GM19324 (cell line): ENCODE data around the gene MANEA.
"Not testable (repeated sequence)": the region's sequence is repeated elsewhere in the genome, so short reads cannot be mapped to it uniquely, and the experiment has no call there.

Experiments
- ATAC-seq: cut with Tn5 transposase; IDR thresholded peaks from one replicate; pipeline ENCODE4 v1.9.1; 2021; ENCODE audit warnings: mild to moderate bottlenecking, moderate library complexity; ENCODE audit not compliant: unreplicated experiment, low FRiP score

Gene MANEA, protein sequence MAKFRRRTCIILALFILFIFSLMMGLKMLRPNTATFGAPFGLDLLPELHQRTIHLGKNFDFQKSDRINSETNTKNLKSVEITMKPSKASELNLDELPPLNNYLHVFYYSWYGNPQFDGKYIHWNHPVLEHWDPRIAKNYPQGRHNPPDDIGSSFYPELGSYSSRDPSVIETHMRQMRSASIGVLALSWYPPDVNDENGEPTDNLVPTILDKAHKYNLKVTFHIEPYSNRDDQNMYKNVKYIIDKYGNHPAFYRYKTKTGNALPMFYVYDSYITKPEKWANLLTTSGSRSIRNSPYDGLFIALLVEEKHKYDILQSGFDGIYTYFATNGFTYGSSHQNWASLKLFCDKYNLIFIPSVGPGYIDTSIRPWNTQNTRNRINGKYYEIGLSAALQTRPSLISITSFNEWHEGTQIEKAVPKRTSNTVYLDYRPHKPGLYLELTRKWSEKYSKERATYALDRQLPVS

DNA sequence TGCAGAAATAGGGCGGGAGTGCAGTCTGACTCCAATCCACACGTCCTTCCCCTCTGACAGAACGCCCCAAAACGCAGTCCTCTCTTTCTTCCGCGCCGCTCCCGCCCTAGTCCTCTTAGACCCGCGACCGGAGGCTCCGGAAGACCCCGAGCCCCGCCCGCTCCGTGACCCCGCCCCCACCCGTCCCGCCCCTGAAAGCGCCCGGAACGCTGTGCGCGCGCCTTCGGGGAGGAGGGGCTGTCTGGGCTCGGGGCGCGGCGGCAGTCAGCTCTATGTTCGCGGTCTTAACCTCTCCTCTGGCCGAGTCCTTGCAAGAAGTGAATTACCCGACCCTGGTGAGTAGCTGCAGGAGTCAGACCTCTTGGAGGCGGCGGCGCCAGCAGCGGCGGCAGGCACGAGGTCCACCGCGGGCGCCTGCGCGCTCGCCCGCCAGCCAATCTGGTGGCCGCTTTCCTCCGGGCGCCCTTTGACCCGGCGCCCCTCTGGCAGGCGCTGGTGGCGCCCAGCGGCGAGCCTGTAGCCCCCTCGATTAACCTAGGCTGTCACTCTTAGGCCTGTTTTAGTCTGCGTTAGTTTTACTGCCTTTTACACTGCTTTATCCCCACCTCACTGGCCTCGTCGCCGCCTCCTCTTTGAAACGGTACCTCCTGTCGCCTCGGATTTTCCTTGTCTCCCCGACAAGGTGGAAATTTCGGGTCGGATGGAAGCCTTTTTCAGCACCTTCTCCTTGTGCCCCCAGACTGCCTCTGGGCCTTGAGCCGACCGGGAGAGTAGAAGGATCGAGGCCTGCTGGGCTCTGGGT, at the start of gene MANEA:
TSS of gene MANEA (plus strand) at position 232 of the 802 bp plus-strand sequence. CDS start 8,905 bp downstream, outside the sequence.
- peak; percentile 85 for ATAC-seq

DNA sequence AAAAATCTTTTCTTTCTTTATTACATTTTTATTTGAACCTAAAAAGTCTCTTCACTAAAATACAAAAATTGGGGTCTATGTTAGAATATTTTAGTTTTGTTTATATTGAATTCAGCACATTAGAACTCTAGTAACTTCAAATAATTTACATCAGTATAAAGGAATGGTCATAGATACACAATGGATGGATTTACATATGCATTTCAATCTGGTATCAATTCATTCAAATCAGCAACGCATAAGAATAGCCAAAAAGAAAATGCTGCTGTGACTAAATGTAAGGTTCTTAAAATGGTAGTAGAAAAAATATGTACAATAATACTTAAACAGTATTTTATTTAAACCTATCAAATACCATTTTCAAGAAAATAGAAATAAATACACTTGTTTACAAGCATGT, 47.6 kb upstream of the MANEA start:
- ATAC-seq, result no peak

DNA sequence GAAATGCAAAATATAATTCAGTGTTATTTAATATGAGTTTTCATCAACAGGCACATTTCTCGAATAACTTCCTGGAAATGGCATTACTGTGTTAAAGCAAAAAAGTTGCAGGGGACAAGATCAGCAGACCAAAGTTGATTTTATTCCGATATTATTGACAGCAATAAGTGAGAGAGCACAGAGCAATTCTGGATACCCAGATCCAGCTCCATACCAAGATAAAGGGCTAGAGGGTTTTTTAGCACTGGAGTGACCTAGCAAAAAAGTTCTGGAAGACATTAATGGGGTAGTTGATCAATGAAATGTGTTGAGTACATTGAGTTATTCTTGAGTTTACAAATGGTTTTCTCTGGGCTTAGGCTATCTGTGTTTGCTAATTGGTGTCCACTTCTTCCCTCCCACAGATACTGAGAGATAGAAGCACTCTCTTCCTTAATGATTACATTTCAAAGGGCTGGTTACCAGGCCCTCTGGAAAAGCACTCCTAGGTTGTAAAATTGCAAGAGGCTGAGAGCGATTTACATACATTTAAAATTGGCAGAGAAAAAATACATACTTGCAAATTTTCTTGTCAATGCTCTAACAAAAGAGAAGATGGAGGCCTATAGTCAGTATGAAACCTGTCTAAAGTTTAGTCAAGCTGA, 47.0 kb upstream of the MANEA start:
- ATAC-seq, result no peak

DNA sequence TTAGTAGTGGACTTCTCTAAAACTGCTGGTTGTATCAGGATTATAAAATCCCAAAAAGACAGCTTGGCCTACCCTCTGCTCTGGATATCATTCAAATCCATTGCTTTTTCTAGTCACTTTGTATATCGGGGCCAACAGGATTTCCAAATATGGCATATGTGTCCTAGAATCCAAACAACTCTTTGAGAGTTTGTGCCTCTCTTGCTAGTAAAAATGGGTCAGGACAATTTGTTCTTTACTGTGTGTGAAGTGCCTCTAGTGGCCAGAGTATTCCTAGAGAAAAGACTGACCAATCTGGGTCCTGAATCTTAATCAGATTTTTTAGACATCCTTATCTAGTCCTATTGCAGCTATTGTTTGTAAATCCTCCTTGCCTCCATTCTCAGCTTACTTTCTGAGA, 33.5 kb upstream of the MANEA start:
- no peak for ATAC-seq

DNA sequence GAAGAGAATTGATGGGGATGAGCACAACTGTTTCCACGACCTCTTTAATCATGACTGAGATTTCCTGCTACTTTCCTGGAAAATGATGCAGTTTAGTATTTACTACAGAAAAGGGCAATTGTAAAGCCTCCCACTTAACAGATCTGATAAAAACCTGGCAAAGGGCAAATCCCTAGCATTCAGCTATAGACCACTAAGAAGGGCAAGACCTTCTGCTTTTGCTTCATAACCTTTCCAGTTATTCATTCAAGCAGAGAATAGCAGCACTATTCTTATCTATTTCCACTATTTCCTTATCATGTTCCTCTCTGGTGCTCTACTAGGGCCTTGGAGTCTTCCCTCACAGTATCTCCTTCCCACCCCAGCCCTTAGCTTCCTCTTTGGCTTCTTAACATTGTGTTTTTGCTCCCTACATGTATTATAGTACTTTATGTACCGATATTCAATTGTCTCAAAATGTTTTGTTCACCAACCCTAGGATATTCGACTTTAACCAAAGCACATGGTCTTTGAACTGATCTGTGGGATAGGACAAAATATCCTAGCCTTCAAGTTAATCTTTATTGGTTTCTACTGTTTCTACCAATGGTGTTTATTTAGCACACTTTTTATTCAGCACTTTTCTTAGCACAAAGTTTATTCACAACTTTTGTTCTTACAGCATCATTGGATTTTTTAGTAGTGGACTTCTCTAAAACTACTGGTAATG, 32.7 kb upstream of the MANEA start:
- no peak for ATAC-seq

DNA sequence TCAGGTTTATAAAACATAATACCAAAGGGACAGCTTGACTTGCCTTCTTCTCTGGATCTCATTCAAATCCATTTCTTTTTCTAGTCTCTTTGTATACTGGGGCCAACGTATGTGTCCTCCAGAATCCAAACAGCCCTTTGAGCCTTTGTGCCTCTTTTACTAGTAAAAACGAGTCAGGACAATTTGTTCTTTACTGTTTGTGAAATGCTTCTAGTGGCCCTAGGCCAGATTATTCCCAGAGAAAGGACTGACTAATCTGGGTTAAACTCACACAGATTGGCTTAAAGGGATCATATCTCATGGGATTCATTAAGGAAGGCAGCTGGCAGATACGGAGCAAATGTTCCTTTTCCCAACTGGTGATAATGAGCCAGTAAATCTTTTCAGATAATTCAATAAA, 32.1 kb upstream of the MANEA start:
- ATAC-seq, result no peak

DNA sequence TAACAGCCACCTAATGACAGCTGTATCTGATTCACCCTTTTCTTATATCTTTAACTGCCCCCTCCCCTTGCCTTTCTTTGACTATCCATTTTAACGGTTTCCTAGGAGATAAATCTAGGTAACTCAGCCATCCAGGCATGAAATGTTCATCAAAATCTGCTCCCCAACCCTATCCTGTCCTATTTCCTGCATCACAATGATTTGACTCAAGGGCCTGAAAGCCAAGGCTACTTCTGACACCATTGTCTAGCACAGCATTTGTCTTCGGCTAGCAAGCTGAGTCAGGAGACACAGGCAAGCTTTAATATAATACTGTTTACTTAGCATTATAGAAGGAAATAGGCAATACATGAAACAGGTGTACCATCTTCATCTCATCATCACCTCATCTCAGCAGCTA, 31.6 kb upstream of the MANEA start:
- ATAC-seq, result no peak

DNA sequence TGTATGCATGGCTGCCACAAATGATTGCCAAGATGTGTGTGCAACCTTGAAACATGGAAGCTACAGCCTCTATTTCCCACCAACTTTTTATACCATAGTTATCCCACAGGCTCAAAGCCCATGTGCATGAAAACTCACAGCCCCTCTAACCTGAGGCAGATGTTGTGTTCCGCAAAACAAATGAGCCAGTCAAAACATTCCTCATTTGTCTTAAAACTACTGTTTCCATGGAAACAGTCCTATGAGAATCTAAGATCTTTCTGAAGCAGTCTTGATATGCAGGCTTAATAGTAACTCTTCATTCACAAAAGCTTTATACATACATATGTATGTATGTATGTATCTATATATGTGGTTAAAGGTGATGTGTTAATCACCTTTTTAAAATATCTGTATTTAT, 31.2 kb upstream of the MANEA start:
- no peak for ATAC-seq

DNA sequence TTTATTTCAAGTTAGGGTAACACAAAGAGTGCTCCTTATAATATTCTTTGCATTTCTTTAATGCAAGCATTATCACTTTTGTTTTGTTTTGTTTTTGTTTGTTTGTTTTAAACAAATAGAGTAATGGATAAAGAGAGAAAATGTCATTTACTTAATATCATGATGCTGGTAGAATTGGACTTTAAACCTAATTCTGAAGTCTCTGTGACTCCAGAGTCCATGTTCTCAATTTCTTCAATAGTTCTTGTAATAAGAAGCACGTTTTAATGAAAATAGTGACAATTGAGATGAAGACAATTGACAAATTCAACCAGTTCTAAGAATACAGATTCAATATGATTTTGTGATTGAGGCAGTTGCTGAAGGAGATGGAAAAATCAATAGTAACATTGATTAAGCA, 30.3 kb upstream of the MANEA start:
- no peak for ATAC-seq

DNA sequence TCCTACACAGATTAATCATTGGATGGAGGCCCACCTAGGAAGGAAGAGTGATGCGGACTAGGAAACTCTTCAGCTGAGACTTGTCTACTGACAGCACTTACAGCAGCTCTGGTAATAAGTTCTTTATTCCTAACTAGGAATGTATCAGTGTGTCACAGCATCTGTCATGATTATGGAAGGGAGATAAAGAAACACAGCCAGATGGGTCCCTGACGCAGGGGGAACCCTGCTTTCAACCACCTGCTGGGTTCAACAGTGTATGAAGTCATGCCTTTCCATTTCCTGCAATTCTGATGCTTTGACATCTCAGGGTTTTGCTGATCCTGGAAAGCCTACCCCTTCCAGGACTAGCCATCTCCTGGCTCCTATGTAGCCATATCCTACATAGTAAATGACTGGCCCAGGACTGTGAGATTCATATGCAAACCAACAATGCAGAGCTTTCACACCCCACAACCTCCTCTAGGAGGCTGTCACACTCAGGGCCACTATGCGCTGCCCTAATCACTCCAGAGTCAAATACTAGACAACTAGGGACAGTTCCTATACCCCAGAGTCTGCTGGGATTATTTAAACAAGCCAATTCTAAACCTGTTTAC, 29.0 kb upstream of the MANEA start:
- ATAC-seq, result no peak

DNA sequence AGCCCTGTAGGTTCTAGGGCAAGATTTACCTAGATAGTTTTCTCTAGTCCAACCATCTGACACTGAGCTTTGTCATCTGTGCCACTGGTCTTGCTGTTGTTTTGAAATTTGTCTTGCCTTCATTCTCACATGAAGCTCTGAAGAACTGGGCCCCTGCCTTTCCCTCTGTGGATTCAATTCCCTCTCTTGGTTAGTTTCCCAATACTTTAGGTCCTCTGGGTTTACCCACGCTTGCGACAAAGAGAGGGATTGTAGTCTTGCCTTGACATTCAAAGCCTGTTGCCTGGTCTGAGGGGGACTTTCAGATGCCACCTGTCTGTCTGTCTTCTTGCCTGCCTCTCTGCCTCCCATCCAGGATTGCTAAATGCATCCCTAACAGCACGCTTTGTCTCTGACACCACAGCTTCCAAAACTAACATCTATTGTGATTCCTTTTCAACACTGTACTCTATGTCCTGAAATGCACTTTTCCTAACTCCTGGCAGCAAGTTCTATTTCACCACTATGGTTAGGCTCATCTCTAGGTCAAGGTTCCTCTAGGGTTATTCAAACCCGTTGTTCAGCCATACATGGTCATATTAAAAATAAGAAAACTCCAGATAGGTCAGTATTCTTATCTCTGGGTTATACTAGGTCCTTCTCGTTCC, 25.5 kb upstream of the MANEA start:
- ATAC-seq, result no peak

DNA sequence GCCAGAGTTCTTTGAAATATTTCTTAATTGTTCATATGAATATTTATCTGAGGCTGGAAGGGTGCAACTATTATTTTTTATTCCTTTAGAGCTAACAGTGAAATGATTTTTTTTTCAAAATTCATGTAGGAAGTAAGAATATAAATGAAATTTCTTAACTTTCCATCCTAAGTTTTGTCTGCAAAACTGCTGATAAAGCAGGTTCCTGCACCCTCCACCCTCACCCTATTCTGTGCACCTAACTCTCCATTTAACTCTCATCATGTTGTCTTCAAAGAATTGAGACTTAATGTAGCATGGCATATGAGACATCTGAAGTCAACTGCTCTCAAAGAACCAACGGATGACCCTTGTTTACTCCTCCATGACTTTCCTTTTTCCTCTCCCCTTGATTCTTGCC, 23.5 kb upstream of the MANEA start:
- no peak for ATAC-seq

DNA sequence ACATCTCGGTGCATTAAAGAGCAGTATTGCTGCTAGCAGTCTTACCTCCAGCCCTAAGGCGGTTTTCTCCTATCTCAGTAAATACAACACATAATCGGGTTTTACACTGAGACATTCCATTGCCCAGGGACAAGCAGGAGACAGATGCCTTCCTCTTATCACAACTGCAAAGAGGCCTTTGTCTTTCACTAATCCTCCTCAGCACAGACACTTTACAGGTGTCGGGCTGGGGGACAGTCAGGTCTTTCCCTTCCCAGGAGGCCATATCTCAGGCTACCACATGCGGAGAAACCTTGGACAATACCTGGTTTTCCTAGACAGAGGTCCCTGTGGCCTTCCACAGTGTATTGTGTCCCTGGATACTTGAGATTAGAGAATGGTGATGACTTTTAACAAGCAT, 16.4 kb upstream of the MANEA start:
- not testable (repeated sequence) for ATAC-seq

DNA sequence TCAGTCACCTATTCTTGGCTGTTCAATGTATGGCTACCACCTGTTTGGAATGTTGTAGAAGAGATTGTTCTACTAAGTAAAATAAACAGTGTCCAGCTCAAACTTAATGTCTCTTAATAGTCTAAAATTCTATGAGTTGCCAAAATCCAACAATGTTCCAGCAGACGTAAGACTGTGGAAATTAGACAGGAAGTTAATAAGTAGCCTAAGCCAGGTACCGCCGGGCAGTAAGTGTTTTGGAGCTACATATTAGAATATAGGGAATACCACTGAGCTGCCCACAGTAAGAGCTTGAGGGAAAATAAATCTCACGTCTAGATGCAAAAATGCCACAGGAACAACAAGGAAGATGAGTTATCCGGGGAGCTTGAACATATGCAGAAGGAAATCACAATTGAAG, 7.8 kb upstream of the MANEA start:
- ATAC-seq, result no peak

DNA sequence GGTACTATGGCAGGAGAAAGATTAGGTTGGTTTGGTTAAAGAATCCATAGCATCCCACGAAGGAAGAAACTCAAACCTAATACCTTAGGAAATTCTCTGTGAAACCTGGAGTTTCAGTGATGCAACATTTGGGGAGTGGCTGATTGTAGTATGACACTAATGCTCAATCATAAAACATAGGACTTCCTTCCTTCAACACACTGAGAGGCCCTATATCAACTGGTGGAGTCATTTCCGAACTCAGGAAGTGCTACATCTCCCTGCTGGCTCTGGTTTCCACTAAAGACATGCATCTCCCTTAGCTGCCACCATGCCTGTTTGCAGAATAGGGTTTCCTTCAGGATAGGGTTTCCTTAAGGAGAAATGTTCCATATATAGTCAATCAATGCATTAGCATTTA, 5.2 kb upstream of the MANEA start:
- no peak for ATAC-seq

DNA sequence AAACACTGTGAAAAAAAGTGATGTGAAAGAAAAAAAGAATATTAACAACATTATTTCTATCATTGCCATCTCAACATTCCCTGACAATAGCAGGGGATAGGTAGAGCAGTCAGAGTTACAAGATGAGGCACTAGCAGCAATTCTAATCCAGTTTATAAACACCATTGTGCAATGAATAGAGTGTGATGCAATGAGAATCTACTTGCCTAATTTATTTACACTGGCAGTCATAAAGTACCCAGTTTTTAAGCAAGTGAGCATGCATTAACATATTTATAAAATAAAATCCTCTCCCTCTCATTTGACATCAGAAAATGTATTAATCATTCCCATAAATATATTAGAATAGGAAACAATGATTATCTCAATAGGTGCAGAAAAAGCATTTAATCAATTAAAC, 2.5 kb upstream of the MANEA start:
- ATAC-seq, result no peak

DNA sequence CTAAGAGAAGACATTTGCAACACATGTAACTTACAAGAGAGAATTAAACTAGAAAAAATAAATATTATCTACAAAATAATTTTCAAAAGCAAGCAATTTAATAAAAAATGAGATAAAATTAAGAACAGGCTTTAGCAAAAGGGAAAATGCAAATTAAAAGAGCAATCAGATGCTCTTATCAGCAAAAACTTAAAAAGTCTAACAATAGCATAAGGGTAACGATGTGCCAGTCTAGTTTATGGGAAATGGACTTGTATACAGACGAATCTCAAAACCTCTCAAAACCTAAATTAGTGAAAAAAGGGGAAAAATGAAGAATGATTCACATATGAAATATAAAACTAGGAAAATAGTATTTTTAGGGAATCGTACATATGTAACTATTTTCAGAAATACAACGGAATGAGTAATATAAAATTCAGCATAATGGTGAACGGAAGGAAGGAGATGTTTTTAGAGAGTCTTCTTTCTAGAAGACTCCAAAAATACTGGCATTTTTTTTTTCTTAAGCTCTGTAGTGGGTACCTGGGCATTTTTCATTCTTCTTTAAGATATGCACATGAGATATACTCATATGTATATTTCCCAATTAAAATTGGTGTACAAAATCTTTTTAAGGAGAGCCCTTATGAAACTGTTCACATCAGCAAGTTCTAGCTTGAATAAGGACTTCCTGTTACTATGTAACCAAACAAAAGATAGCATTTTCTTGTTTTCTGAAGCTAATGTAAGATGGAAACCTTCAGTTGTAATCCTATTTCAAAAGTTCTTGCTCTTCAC, 927 bp upstream of the MANEA start:
- ATAC-seq, result no peak

DNA sequence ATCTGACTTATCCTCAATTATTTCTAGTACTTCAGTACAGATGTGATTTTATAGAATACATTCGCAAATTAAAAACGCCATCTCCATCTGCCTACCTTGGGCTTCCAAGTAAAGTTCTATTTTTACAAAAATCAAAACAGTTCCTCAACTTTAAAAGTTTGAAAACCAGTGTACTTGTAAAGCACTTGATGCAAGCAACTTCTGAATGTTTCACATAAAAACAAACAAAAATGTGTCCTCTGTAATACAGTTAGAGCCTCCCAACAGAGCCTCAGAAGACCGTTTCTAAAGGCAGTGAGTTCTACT, 384 bp upstream of the MANEA start:
- ATAC-seq, result no peak

DNA sequence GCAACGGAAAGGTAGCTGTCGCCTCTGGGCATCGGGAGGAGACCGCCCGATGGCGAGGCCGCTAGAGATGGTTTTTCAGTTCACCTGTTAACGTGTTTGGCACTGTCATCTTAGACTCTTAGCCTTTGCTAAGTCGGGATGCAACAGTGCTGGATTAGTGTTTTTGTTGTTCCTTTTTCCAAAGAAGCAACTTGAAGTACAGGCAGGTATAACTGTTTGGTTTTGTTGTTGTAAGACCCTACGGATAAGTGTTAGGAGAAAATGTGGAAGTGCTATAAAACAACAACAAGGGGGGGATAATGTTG, 723 bp downstream of the MANEA start:
- ATAC-seq, result peak; percentile 16
